Transverse colon (tissue), 4 donors: ENCODE data around the gene STK11. TPM values are rescaled to one million over a fixed set of nuclear protein-coding genes. Genes with fewer than 3 reads are reported as not detected.

Experiments
- DNase-seq: peaks from one replicate; pipeline ENCODE4 v3.0.0-alpha.2; 2019
- H3K27ac ChIP-seq, 4 donors: fragments of 200-600 bp; sonication (generic); 2 replicates each; pipeline ENCODE4 v1.5.1; 2016 to 2018; ENCODE audit warnings: inconsistent platforms in 4 of 4
- H3K27me3 ChIP-seq: fragments of 200-600 bp; sonication (generic); 2 replicates; pipeline ENCODE4 v1.5.1; 2017; ENCODE audit warnings: inconsistent platforms
- H3K36me3 ChIP-seq, 4 donors: fragments of 200-600 bp; sonication (generic); 2 replicates each; pipeline ENCODE4 v1.5.1; 2017 to 2019; ENCODE audit warnings: inconsistent platforms in 4 of 4
- H3K4me1 ChIP-seq, 4 donors: fragments of 200-600 bp; sonication (generic); 2 replicates each; pipeline ENCODE4 v1.5.1; 2017 to 2020; ENCODE audit warnings: inconsistent platforms in 4 of 4
- H3K4me3 ChIP-seq, 4 donors: fragments of 200-600 bp; sonication (generic); 1 replicate in 1 of 4; 2 replicates in 3 of 4; pipeline versions ENCODE4 v1.5.1 to v1.6.1; 2017 to 2019; ENCODE audit warnings: inconsistent platforms in 4 of 4
- H3K9me3 ChIP-seq, 2 donors: fragments of 200-600 bp; sonication (generic); 2 replicates each; pipeline ENCODE4 v1.5.1; 2017 to 2019; ENCODE audit warnings: inconsistent platforms in 2 of 2
- EP300 ChIP-seq: sonication (generic); formaldehyde crosslinking; IDR thresholded peaks from one replicate; pipeline ENCODE4 v1.6.1; 2017; ENCODE audit warnings: antibody characterized with exemption, low read depth
- POLR2A ChIP-seq: fragments of 450-650 bp; IDR thresholded peaks from one replicate; pipeline ENCODE4 v1.6.1; 2016; ENCODE audit warnings: antibody characterized with exemption, mild to moderate bottlenecking, moderate library complexity
- POLR2AphosphoS5 ChIP-seq, 3 donors: sonication (generic); formaldehyde crosslinking; IDR thresholded peaks; one replicate each; pipeline ENCODE4 v1.6.1; 2016; ENCODE audit warnings: antibody characterized with exemption in 3 of 3
- WGBS, 2 donors: methylation state at CpG; one replicate each; pipeline ENCODE4 v1.1.5; 2018; ENCODE audit warnings: low coverage in 1 of 2; 5-methylcytosine and 5-hydroxymethylcytosine counted together
- in situ Hi-C, 4 donors: fragments of 200-750 bp; cut with MboI; loops; one replicate each; pipeline versions ENCODE4 v1.15.0 to v1.15.1; 2017; ENCODE audit warnings: low sequenced_read_pairs in 3 of 4, low pct_ligation_motif_present in 1 of 4, low pct_unique_long_range_greater_than_20kb in 1 of 4
- intact Hi-C: fragments of 100-400 bp; cut with DNase I; formaldehyde crosslinking; loops from one replicate; pipeline ENCODE4 v1.15.1; 2023; ENCODE audit warnings: low total_unique reads
- total RNA-seq, 4 donors: library from RNA; depleted of rRNA; stranded (reverse); fragments of >200 nt; gene quantifications; one replicate each; pipeline ENCODE4 v1.1.0, GENCODE V29; 2016
- TF ChIP-seq, protein P1 (sequence below), 5 experiments: fragments of 200-600 bp in 3 of 5; fragments of 450-650 bp in 2 of 5; sonication (generic) in 3 of 5; IDR thresholded peaks; 1 replicate in 2 of 5; 2 replicates in 3 of 5; pipeline ENCODE4 v1.5.1; 2016 to 2017; ENCODE audit warnings: antibody characterized with exemption in 5 of 5, inconsistent platforms in 3 of 5, mild to moderate bottlenecking in 2 of 5, moderate library complexity in 1 of 5

STK11 gene, protein sequence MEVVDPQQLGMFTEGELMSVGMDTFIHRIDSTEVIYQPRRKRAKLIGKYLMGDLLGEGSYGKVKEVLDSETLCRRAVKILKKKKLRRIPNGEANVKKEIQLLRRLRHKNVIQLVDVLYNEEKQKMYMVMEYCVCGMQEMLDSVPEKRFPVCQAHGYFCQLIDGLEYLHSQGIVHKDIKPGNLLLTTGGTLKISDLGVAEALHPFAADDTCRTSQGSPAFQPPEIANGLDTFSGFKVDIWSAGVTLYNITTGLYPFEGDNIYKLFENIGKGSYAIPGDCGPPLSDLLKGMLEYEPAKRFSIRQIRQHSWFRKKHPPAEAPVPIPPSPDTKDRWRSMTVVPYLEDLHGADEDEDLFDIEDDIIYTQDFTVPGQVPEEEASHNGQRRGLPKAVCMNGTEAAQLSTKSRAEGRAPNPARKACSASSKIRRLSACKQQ
- total RNA-seq = 100 to 1,000 TPM in 3 of 4 donors, 10 to 100 TPM in 1; 93.7 to 152 (median 103) TPM

DNA sequence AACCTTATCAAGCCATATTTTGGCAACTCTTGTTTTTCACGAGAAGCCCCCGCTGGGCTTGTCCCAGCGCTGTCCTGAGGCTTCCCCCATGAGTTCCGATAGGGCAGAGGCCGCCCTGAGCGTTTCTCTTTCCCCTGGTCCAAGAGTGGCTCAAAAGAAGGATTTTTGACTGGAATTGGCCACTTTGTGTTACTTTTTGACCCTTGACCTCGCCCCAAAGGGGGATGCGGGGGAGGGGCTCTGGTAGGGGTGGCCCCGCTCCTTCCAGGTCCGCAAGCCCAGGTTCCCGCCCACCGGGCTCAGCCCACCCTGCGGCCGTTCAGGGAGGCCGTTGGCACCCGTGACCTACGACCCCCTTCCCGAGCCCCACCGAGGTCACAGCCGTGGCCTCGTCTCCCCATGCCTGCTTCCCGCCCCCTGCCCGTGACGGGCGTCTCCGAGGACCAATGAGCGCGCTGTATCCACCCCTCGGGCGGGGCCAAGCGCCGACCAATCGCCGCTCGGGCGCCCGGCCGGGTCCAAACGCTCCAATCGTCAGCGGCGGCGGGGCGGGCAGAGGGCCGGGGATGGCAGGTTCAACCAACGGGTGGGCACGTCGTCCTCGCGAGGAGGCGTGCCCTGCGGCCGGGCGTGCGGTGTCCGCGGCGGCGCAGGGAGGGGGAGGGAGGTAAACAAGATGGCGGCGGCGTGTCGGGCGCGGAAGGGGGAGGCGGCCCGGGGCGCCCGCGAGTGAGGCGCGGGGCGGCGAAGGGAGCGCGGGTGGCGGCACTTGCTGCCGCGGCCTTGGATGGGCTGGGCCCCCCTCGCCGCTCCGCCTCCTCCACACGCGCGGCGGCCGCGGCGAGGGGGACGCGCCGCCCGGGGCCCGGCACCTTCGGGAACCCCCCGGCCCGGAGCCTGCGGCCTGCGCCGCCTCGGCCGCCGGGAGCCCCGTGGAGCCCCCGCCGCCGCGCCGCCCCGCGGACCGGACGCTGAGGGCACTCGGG lies at the start of gene STK11:
STK11 (plus strand) TSS at position 665 of the 986 bp plus-strand sequence. CDS start 1,136 bp downstream, outside the sequence.
- peaks cover 26 to 67% (median 61%) of the 10 kb centered on the region in 4 donors for H3K4me1 ChIP-seq
- no peaks in the 10 kb centered on the region for H3K36me3 ChIP-seq
- intact Hi-C loops = no loop called here
- peak; percentile 99 for DNase-seq
- no peaks in the 10 kb centered on the region for H3K9me3 ChIP-seq
- no peak for TF ChIP-seq EP300
- peak; percentile 66 for TF ChIP-seq POLR2A
- peak; percentile 91 for TF ChIP-seq POLR2AphosphoS5 (IDR thresholded peaks at IDR 0.05)
- TF ChIP-seq, protein P1, sequence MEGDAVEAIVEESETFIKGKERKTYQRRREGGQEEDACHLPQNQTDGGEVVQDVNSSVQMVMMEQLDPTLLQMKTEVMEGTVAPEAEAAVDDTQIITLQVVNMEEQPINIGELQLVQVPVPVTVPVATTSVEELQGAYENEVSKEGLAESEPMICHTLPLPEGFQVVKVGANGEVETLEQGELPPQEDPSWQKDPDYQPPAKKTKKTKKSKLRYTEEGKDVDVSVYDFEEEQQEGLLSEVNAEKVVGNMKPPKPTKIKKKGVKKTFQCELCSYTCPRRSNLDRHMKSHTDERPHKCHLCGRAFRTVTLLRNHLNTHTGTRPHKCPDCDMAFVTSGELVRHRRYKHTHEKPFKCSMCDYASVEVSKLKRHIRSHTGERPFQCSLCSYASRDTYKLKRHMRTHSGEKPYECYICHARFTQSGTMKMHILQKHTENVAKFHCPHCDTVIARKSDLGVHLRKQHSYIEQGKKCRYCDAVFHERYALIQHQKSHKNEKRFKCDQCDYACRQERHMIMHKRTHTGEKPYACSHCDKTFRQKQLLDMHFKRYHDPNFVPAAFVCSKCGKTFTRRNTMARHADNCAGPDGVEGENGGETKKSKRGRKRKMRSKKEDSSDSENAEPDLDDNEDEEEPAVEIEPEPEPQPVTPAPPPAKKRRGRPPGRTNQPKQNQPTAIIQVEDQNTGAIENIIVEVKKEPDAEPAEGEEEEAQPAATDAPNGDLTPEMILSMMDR (IDR thresholded peaks at IDR 0.05) = no peak
- H3K27me3 ChIP-seq = no peaks in the 10 kb centered on the region
- in situ Hi-C loops = no loop called here
- WGBS, 2 donors = 6% methylated on average over 71 of the region's 114 CpGs; no CpG with 5 or more reads in 1 of the 2 donors
- H3K4me3 ChIP-seq = peak within 1 kb of the TSS; percentile 49 to 93 (median 79)
- peak within 1 kb of the TSS; percentile 87 to 91 (median 90) for H3K27ac ChIP-seq

DNA sequence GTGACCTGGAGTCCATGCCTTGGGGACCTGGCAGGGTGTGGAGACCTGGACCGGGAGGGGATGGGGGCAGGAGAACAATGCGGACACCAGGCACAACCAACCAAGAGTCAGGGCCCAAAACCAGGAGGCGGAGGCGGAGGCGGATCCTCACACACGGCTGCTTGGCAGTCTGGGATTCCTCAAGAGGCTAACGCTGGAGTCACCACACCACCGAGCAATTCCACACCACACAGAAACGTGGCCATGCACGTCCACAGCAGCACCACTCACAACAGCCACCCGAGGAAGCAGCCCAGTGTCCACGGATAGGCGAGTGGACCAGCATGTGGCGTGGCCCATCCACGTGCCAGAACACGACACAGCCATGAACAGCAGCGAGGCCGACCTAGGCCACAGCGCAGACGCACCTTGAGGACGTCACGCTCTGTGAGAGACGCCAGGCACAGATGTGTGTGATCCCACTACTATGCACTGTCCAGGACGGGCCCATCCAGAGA lies 49.2 kb upstream of the STK11 start:
- no peaks in the 10 kb centered on the region for H3K9me3 ChIP-seq
- H3K4me1 ChIP-seq = peaks cover 17 to 22% (median 20%) of the 10 kb centered on the region in 4 donors
- no peak for DNase-seq
- no peak overlapping the region for H3K4me3 ChIP-seq
- no peaks in the 10 kb centered on the region for H3K27me3 ChIP-seq
- in situ Hi-C loops (no loop called here), intact Hi-C loops (no loop called here)
- whole genome bisulfite sequencing, 2 donors = 83% methylated on average over 20 of the region's 24 CpGs; no CpG with 5 or more reads in 1 of the 2 donors
- peaks cover 0 to 10% (median 2%) of the 10 kb centered on the region in 4 donors for H3K36me3 ChIP-seq
- TF ChIP-seq POLR2A (no peak), POLR2AphosphoS5 (IDR thresholded peaks at IDR 0.05) (no peak), EP300 (no peak)
- TF ChIP-seq, protein P1 (IDR thresholded peaks at IDR 0.05) = no peak
- peak overlapping the region; percentile 82 to 90 (median 85) for H3K27ac ChIP-seq

DNA sequence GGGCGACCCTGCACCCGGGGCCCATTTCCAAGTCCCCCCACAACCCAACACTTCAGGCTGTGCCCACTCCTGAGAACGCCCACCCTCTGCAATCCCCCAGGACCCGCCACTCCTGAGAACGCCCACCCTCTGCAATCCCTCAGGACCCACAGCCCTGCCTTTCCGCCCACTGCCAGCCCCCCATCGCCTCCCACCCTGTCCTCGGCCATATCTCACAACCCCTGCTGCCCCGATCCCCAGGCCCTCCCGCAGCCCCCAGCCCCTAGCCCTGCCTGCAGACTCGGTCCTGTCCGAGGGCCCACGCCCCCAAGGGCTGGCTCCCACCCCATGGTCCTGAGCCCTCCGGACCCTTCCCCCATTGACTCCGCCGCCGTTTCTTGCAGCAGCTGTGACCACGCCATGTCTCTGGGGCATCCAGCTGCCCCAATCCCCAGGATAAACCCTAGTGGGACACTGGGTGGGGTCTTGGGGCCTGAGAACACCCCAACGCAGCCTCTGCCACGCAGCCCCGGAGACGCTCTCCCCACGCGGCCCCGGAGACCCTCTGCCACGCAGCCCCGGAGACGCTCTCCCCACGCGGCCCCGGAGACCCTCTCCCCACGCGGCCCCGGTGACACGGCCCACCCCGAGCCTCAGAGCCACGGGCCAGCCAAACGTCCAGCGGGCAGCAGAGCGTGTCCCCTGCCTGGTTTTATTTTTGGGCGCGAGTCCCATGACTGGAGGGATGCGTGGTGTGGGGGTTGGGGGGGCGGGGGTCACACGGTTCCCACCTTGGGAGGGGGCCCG lies 48.6 kb upstream of the STK11 start:
- WGBS, 2 donors = 91 to 96% methylated on average over 13 to 44 of the region's 46 CpGs
- Histone ChIP-seq H3K4me1 (peaks cover 17 to 28% (median 23%) of the 10 kb centered on the region in 4 donors), H3K36me3 (peaks cover 0 to 6% (median 2%) of the 10 kb centered on the region in 4 donors), H3K9me3 (no peaks in the 10 kb centered on the region), H3K27me3 (no peaks in the 10 kb centered on the region), H3K4me3 (no peak overlapping the region), H3K27ac (peak overlapping the region in 1 of 4 donors; percentile 90)
- intact Hi-C loops (no loop called here), in situ Hi-C loops (no loop called here)
- DNase-seq = no peak
- TF ChIP-seq POLR2A = no peak
- TF ChIP-seq POLR2AphosphoS5 (IDR thresholded peaks at IDR 0.05) = no peak
- TF ChIP-seq, protein P1 (IDR thresholded peaks at IDR 0.05) = no peak
- no peak for TF ChIP-seq EP300
